T-helper 17 cell (primary cell): ENCODE measurements around the gene NAMPT. TPM values are rescaled to one million over a fixed set of nuclear protein-coding genes. Genes with fewer than 3 reads are reported as not detected.

Experiments used
- ATAC-seq: fragments of 150-1000 bp; cut with Tn5 transposase; 2 replicates; pipeline ENCODE4 v1.10.0; 2021; ENCODE audit warnings: mild to moderate bottlenecking, moderate library complexity
- DNase-seq, 3 donors: peaks; one replicate each; pipeline versions ENCODE4 v3.0.0 to v3.0.0-alpha.2; 2020 to 2021
- H3K9me3 ChIP-seq: one replicate; pipeline ENCODE4 v1.7.0; 2013; ENCODE audit warnings: low read length, mild to moderate bottlenecking; ENCODE audit not compliant: control insufficient read depth, poor library complexity, severe bottlenecking
- H3K27ac Mint-ChIP-seq: one replicate; pipeline ENCODE4 v1.8.0; 2022; ENCODE audit warnings: mild to moderate bottlenecking, moderate library complexity, mixed read lengths
- H3K27me3 Mint-ChIP-seq: one replicate; pipeline ENCODE4 v1.8.0; 2022; ENCODE audit warnings: mixed read lengths
- H3K36me3 Mint-ChIP-seq: one replicate; pipeline ENCODE4 v1.8.0; 2022; ENCODE audit warnings: low read depth, mixed read lengths
- H3K4me1 Mint-ChIP-seq: one replicate; pipeline ENCODE4 v1.8.0; 2022; ENCODE audit warnings: mild to moderate bottlenecking, mixed read lengths
- H3K4me3 Mint-ChIP-seq: one replicate; pipeline ENCODE4 v1.8.0; 2022; ENCODE audit warnings: mild to moderate bottlenecking, moderate library complexity, mixed read lengths
- total RNA-seq, 4 donors: library from RNA in 2 of 4; stranded (reverse) in 2 of 4; gene quantifications; one replicate each; pipeline ENCODE4 v1.2.3 and lab custom pipeline; 2022 to 2026

Gene NAMPT
- total RNA-seq, 2 donors from 2014 or later, result 278 to 292 TPM

DNA sequence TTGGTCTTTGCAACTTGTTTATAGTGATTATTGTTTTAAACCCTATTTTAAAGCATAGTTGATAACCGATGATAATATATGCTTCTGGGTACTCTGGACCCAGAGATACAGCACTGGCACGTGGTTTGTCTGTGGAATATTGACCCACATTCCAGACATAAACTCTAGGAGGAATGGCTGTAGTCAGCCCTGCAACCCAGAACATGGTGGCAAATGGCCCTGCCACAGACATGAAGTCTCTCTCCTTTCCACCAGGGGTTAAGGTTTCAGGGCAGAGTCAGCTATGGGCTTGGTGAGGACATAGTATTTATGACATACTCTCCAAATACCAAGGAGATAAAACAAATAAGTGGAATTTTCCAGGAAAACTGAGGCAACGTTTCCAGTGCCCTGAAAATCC, 83.6 kb downstream of the NAMPT start:
- no peak for ATAC-seq
- Mint-ChIP-seq H3K27me3 (peaks cover 30% of the 10 kb centered on the region), H3K4me1 (peaks cover 4% of the 10 kb centered on the region), H3K36me3 (no peaks in the 10 kb centered on the region), H3K4me3 (no peak overlapping the region), H3K27ac (no peak overlapping the region)
- H3K9me3 ChIP-seq, result no peaks in the 10 kb centered on the region
- DNase-seq, result no peak

GRCh38 chr7:106199813-106200364, 84.9 kb downstream of the NAMPT start:
- H3K4me1 Mint-ChIP-seq, result peaks cover 4% of the 10 kb centered on the region
- ATAC-seq (no peak), DNase-seq (no peak)
- no peak overlapping the region for H3K4me3 Mint-ChIP-seq
- H3K27me3 Mint-ChIP-seq, result peaks cover 39% of the 10 kb centered on the region
- no peaks in the 10 kb centered on the region for H3K36me3 Mint-ChIP-seq
- H3K27ac Mint-ChIP-seq, result no peak overlapping the region
- no peaks in the 10 kb centered on the region for H3K9me3 ChIP-seq

GRCh38 chr7:106199024-106199423, 85.8 kb downstream of the NAMPT start:
- DNase-seq, result no peak
- Mint-ChIP-seq H3K27ac (no peak overlapping the region), H3K27me3 (peaks cover 42% of the 10 kb centered on the region), H3K4me3 (no peak overlapping the region), H3K4me1 (peaks cover 4% of the 10 kb centered on the region), H3K36me3 (no peaks in the 10 kb centered on the region)
- no peaks in the 10 kb centered on the region for H3K9me3 ChIP-seq
- no peak for ATAC-seq

Other genes starting within 250 kb of the NAMPT start
- gene SYPL1, start 172.7 kb downstream of the NAMPT start, total RNA-seq, result 10 to 100 TPM; 30.3 to 38.8 TPM